H1 (cell line): Measurements from ENCODE around the gene TUT7. TPM values are rescaled to one million over a fixed set of nuclear protein-coding genes. Genes with fewer than 3 reads are reported as not detected.

Experiments used
- CTCF ChIA-PET: fragments of 300-600 bp; sonication (Branson Sonifier 250); formaldehyde crosslinking; loops from one replicate; lab custom pipeline; 2021; ENCODE audit not compliant: partially characterized antibody; lab: Charles Lee
- POLR2A ChIA-PET: fragments of 300-600 bp; sonication (Branson Sonifier 250); formaldehyde crosslinking; loops from one replicate; lab custom pipeline; 2021; ENCODE audit warnings: inconsistent platforms; ENCODE audit not compliant: partially characterized antibody; lab: Charles Lee
- DNase-seq, 2 experiments: peaks; one replicate each; pipeline versions ENCODE4 v3.0.0 to v3.0.0-alpha.2; 2010 to 2022; ENCODE audit warnings: low spot score in 2 of 2, low read depth in 1 of 2, mixed read lengths in 1 of 2
- FAIRE-seq: peaks from 2 replicates; lab custom pipeline; 2011; peaks lifted over from hg19 to GRCh38; lab: Jason Lieb, UNC
- H2AFZ ChIP-seq: 2 replicates; pipeline ENCODE4 v1.8.1; 2012; ENCODE audit warnings: low read length, inconsistent platforms
- H2AK5ac ChIP-seq: 2 replicates; pipeline ENCODE4 v1.6.1; 2013; ENCODE audit warnings: low read depth, low read length
- H2BK120ac ChIP-seq: replicated peaks from 2 replicates; pipeline ENCODE3; 2013; ENCODE audit warnings: low read depth, low read length, inconsistent platforms
- H2BK12ac ChIP-seq: 2 replicates; pipeline ENCODE4 v1.6.1; 2013; ENCODE audit warnings: low read depth, low read length
- H2BK15ac ChIP-seq: 2 replicates; pipeline ENCODE4 v1.6.1; 2013; ENCODE audit warnings: low read length
- H2BK20ac ChIP-seq: 2 replicates; pipeline ENCODE4 v1.6.1; 2013; ENCODE audit warnings: low read length
- H2BK5ac ChIP-seq: 2 replicates; pipeline ENCODE4 v1.6.1; 2013; ENCODE audit warnings: low read depth, low read length
- H3K14ac ChIP-seq: 2 replicates; pipeline ENCODE4 v1.6.1; 2013; ENCODE audit warnings: inconsistent platforms; ENCODE audit not compliant: insufficient read length
- H3K18ac ChIP-seq: 2 replicates; pipeline ENCODE4 v1.6.1; 2013; ENCODE audit warnings: low read length; ENCODE audit errors: extremely low read depth
- H3K23ac ChIP-seq: 2 replicates; pipeline ENCODE4 v1.6.1; 2013; ENCODE audit warnings: inconsistent platforms; ENCODE audit not compliant: insufficient read length
- H3K23me2 ChIP-seq: 2 replicates; pipeline ENCODE4 v1.6.1; 2013; ENCODE audit warnings: low read depth, low read length
- H3K27ac ChIP-seq: 2 replicates; pipeline ENCODE4 v1.6.1; 2011; ENCODE audit warnings: low read depth, low read length, inconsistent platforms
- H3K27me3 ChIP-seq, 4 experiments: replicated peaks in 1 of 4; 1 replicate in 1 of 4; 2 replicates in 3 of 4; pipeline versions ENCODE4 v1.6.1 to v1.8.1; 2011 to 2013; ENCODE audit warnings: low read length in 3 of 4, mild to moderate bottlenecking in 3 of 4, inconsistent platforms in 2 of 4, mixed read lengths in 2 of 4, moderate library complexity in 1 of 4; ENCODE audit not compliant: control insufficient read depth in 3 of 4, insufficient read depth in 3 of 4; ENCODE audit errors: extremely low read depth in 1 of 4
- H3K36me3 ChIP-seq, 4 experiments: 2 replicates each; pipeline versions ENCODE4 v1.6.1 to v1.8.1; 2011 to 2013; ENCODE audit warnings: mild to moderate bottlenecking in 4 of 4, low read length in 3 of 4, moderate library complexity in 2 of 4, control low read depth in 1 of 4, inconsistent platforms in 1 of 4; ENCODE audit not compliant: insufficient read depth in 4 of 4, control insufficient read depth in 2 of 4
- H3K4ac ChIP-seq: replicated peaks from 2 replicates; pipeline ENCODE3; 2013; ENCODE audit warnings: low read length, low read depth, mixed read lengths, inconsistent platforms; ENCODE audit not compliant: insufficient read length
- H3K4me1 ChIP-seq, 4 experiments: replicated peaks in 1 of 4; 1 replicate in 1 of 4; 2 replicates in 3 of 4; pipeline versions ENCODE4 v1.6.1 to v1.8.1; 2011 to 2013; ENCODE audit warnings: low read length in 3 of 4, inconsistent platforms in 2 of 4, mixed read lengths in 1 of 4; ENCODE audit not compliant: insufficient read depth in 4 of 4, control insufficient read depth in 3 of 4
- H3K4me2 ChIP-seq, 2 experiments: 2 replicates each; pipeline versions ENCODE4 v1.6.1 to v1.8.1; 2011 to 2013; ENCODE audit warnings: low read depth in 2 of 2, low read length in 2 of 2, control low read depth in 1 of 2, inconsistent platforms in 1 of 2, mild to moderate bottlenecking in 1 of 2; ENCODE audit not compliant: insufficient read depth in 1 of 2
- H3K4me3 ChIP-seq, 4 experiments: fragments of 200-600, 300-600 bp in 1 of 4; sonication (generic), shearing (Covaris generic), sonication (Bioruptor Twin) in 1 of 4; 2 replicates each; pipeline versions ENCODE4 v1.5.1 to v1.8.1; 2011 to 2016; ENCODE audit warnings: low read length in 4 of 4, low read depth in 3 of 4, control low read depth in 2 of 4, inconsistent platforms in 2 of 4, mild to moderate bottlenecking in 2 of 4, mixed read lengths in 1 of 4, moderate library complexity in 1 of 4; ENCODE audit not compliant: insufficient read depth in 2 of 4; ENCODE audit errors: extremely low read depth in 1 of 4
- H3K56ac ChIP-seq: replicated peaks from 2 replicates; pipeline ENCODE3; 2013; ENCODE audit warnings: low read depth, mild to moderate bottlenecking, mixed read lengths, low read length, inconsistent platforms; ENCODE audit not compliant: insufficient read length
- H3K79me1 ChIP-seq: 2 replicates; pipeline ENCODE4 v1.6.1; 2013; ENCODE audit warnings: low read depth, low read length, control low read depth
- H3K79me2 ChIP-seq, 2 experiments: 2 replicates each; pipeline versions ENCODE4 v1.6.1 to v1.8.1; 2012 to 2013; ENCODE audit warnings: low read length in 2 of 2, mild to moderate bottlenecking in 2 of 2, inconsistent platforms in 1 of 2; ENCODE audit not compliant: insufficient read depth in 2 of 2, control insufficient read depth in 1 of 2
- H3K9ac ChIP-seq, 4 experiments: replicated peaks in 1 of 4; 1 replicate in 1 of 4; 2 replicates in 3 of 4; pipeline versions ENCODE4 v1.6.1 to v1.8.1; 2011 to 2013; ENCODE audit warnings: low read depth in 3 of 4, low read length in 3 of 4, control low read depth in 2 of 4, mild to moderate bottlenecking in 2 of 4, moderate library complexity in 2 of 4, inconsistent platforms in 1 of 4; ENCODE audit errors: extremely low read depth in 1 of 4
- H3K9me3 ChIP-seq, 2 experiments: 2 replicates each; pipeline versions ENCODE4 v1.6.1 to v1.8.1; 2012 to 2013; ENCODE audit warnings: mild to moderate bottlenecking in 2 of 2, moderate library complexity in 2 of 2, control low read depth in 1 of 2, inconsistent platforms in 1 of 2, low read depth in 1 of 2, low read length in 1 of 2, mixed read lengths in 1 of 2; ENCODE audit not compliant: insufficient read depth in 2 of 2
- H4K20me1 ChIP-seq, 2 experiments: replicated peaks in 1 of 2; 2 replicates each; pipeline versions ENCODE3 to v1.8.1; 2011 to 2013; ENCODE audit warnings: inconsistent platforms in 2 of 2, low read length in 2 of 2, mild to moderate bottlenecking in 1 of 2; ENCODE audit not compliant: insufficient read depth in 2 of 2, control insufficient read depth in 1 of 2
- H4K5ac ChIP-seq: 2 replicates; pipeline ENCODE4 v1.6.1; 2013; ENCODE audit warnings: low read length, low read depth, mixed read lengths, inconsistent platforms; ENCODE audit not compliant: insufficient read length
- H4K8ac ChIP-seq: 2 replicates; pipeline ENCODE4 v1.8.0; 2013; ENCODE audit warnings: mild to moderate bottlenecking, moderate library complexity, low read length, inconsistent platforms; ENCODE audit not compliant: insufficient read depth; ENCODE audit errors: extremely low read depth
- H4K91ac ChIP-seq: replicated peaks from 2 replicates; pipeline ENCODE3; 2013; ENCODE audit warnings: low read length, mixed read lengths, inconsistent platforms; ENCODE audit not compliant: insufficient read length
- BRCA1 ChIP-seq: IDR thresholded peaks from 2 replicates; pipeline ENCODE4 v1.6.1; 2012; ENCODE audit warnings: low read depth, low read length, improper control_type of control experiment
- EGR1 ChIP-seq: IDR thresholded peaks from 2 replicates; pipeline ENCODE4 v1.6.1; 2011; ENCODE audit warnings: low read depth, low read length, borderline replicate concordance
- KDM5A ChIP-seq: fragments of 200-600 bp; IDR thresholded peaks from 2 replicates; pipeline ENCODE4 v1.7.1; 2012; ENCODE audit warnings: mild to moderate bottlenecking, low read length, inconsistent platforms, mixed read lengths
- MAFK ChIP-seq: IDR thresholded peaks from 2 replicates; pipeline ENCODE4 v1.6.1; 2012; ENCODE audit warnings: low read depth, mild to moderate bottlenecking, improper control_type of control experiment, low read length
- PHF8 ChIP-seq: fragments of 200-600 bp; sonication (generic); conservative IDR thresholded peaks from 2 replicates; pipeline ENCODE4 v1.7.1; 2012; ENCODE audit warnings: low read depth, mild to moderate bottlenecking, inconsistent platforms, low read length, moderate library complexity
- RFX5 ChIP-seq: IDR thresholded peaks from 2 replicates; pipeline ENCODE4 v1.6.1; 2011; ENCODE audit warnings: low read depth, low read length, improper control_type of control experiment, borderline replicate concordance
- SP1 ChIP-seq: IDR thresholded peaks from 2 replicates; pipeline ENCODE4 v1.6.1; 2011; ENCODE audit warnings: low read depth, low read length
- SP4 ChIP-seq: IDR thresholded peaks from 2 replicates; pipeline ENCODE4 v1.6.1; 2012; ENCODE audit warnings: low read length, inconsistent platforms
- WGBS, 2 experiments: shearing (Covaris generic) in 1 of 2; methylation state at CpG; one replicate each; pipeline versions ENCODE4 v1.1.6 to v1.1.7; 2013 to 2015; ENCODE audit warnings: low lambda C conversion rate in 2 of 2, mixed read lengths in 2 of 2, inconsistent platforms in 1 of 2, low coverage in 1 of 2, missing lambda C conversion rate in 1 of 2; ENCODE audit not compliant: insufficient replicate concordance in 2 of 2, insufficient coverage in 1 of 2, insufficient read length in 1 of 2; ENCODE audit errors: extremely low coverage in 1 of 2, missing lambda C conversion rate in 1 of 2; 5-methylcytosine and 5-hydroxymethylcytosine counted together
- polyA plus RNA-seq, 7 experiments: library from polyadenylated mRNA; depleted of rRNA in 3 of 7; stranded (reverse) in 5 of 7; unstranded in 2 of 7; fragments of >200 nt in 5 of 7; fragments of 200-250 nt in 2 of 7; gene quantifications; 1 replicate in 5 of 7; 2 replicates in 1 of 7; 4 replicates in 1 of 7; pipeline versions ENCODE4 v1.2.1 to v1.2.3, GENCODE V29; 2011 to 2013; ENCODE audit warnings: missing spikeins in 2 of 7, mixed read lengths in 2 of 7
- total RNA-seq: library from RNA; stranded (reverse); fragmentation: NEBNext Ultra II Directional; extraction: Animal tissue kit (Norgen Biotek cat#: 25700); gene quantifications from 2 replicates; pipeline ENCODE4 v1.2.1, GENCODE V29; 2021
- TF ChIP-seq, protein P1 (sequence below), 3 experiments: IDR thresholded peaks; 1 replicate in 2 of 3; 2 replicates in 1 of 3; pipeline versions ENCODE4 v1.5.1 to v1.6.1; 2011; ENCODE audit warnings: low read length in 3 of 3, mild to moderate bottlenecking in 3 of 3, inconsistent platforms in 2 of 3, low read depth in 1 of 3, moderate library complexity in 1 of 3; ENCODE audit not compliant: insufficient read depth in 1 of 3; ENCODE audit errors: control extremely low read depth in 1 of 3

The TUT7 gene
- total and polyA plus RNA-seq, 2 of the 8 experiments (the other 6 are each of a cell fraction or from before 2014, with no cell fraction given): 4.8 to 19.3 TPM

DNA sequence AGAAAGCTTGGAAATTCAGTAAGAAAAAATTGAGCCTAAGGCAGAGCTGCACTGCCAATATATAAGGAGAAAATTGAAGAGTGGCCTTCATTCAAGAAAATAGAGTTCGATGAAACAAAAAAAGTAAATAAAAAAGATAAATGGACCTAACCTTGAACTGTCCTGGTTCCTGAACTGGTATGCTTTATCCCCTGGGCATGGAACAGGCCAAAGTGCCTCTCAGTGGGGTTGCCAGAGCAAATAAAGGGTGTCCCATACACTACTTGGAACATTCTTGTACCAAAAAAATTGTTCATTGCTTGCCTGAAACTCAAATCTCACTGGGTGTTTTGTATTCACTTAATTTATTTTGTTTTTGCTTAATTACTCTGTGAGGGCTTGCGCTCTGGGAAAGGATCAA lies 42.2 kb upstream of the TUT7 start:
- no peak overlapping the region for H3K56ac ChIP-seq
- no peaks in the 10 kb centered on the region for H3K36me3 ChIP-seq
- TF ChIP-seq, protein P1, sequence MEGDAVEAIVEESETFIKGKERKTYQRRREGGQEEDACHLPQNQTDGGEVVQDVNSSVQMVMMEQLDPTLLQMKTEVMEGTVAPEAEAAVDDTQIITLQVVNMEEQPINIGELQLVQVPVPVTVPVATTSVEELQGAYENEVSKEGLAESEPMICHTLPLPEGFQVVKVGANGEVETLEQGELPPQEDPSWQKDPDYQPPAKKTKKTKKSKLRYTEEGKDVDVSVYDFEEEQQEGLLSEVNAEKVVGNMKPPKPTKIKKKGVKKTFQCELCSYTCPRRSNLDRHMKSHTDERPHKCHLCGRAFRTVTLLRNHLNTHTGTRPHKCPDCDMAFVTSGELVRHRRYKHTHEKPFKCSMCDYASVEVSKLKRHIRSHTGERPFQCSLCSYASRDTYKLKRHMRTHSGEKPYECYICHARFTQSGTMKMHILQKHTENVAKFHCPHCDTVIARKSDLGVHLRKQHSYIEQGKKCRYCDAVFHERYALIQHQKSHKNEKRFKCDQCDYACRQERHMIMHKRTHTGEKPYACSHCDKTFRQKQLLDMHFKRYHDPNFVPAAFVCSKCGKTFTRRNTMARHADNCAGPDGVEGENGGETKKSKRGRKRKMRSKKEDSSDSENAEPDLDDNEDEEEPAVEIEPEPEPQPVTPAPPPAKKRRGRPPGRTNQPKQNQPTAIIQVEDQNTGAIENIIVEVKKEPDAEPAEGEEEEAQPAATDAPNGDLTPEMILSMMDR (IDR thresholded peaks at IDR 0.05; ENCODE audit: control extremely low read depth in 1 of 3, insufficient read depth in 1 of 3, low read depth in 1 of 3, low read length in 3 of 3): no peak
- TF ChIP-seq MAFK (no peak), PHF8 (no peak), EGR1 (no peak), KDM5A (no peak), SP1 (no peak), RFX5 (no peak), BRCA1 (no peak), SP4 (no peak)
- no peaks in the 10 kb centered on the region; the same call in 1 of the 2 replicates for H3K23me2 ChIP-seq
- no peaks in the 10 kb centered on the region for H3K27me3 ChIP-seq
- H2BK15ac ChIP-seq: no peak overlapping the region
- no peak overlapping the region for H4K5ac ChIP-seq
- H3K4ac ChIP-seq: no peak overlapping the region
- POLR2A ChIA-PET: no interaction called here
- no peak overlapping the region for H2BK120ac ChIP-seq
- H3K27ac ChIP-seq: no peak overlapping the region
- no peaks in the 10 kb centered on the region for H3K79me2 ChIP-seq
- H4K8ac ChIP-seq: no peak overlapping the region
- no peaks in the 10 kb centered on the region for H3K4me1 ChIP-seq
- no peak overlapping the region for H2AK5ac ChIP-seq
- H4K20me1 ChIP-seq: no peaks in the 10 kb centered on the region
- H3K23ac ChIP-seq: no peak overlapping the region
- WGBS, 2 experiments: 96% methylated on average over 2 of the region's 2 CpGs; no CpG with 5 or more reads in 1 of the 2 experiments
- FAIRE-seq: no peak
- no peak overlapping the region for H3K4me3 ChIP-seq
- no peak overlapping the region for H3K4me2 ChIP-seq
- H2BK12ac ChIP-seq: no peak overlapping the region
- no peak overlapping the region for H2BK20ac ChIP-seq
- H2BK5ac ChIP-seq: no peak overlapping the region
- H2AFZ ChIP-seq: no peak overlapping the region
- no peak overlapping the region for H4K91ac ChIP-seq
- no peak overlapping the region for H3K18ac ChIP-seq
- CTCF ChIA-PET: no interaction called here
- no peak overlapping the region for H3K9ac ChIP-seq
- DNase-seq: no peak
- no peaks in the 10 kb centered on the region for H3K9me3 ChIP-seq
- H3K79me1 ChIP-seq: no peaks in the 10 kb centered on the region
- no peak overlapping the region for H3K14ac ChIP-seq
